ENCODE results near the gene KRTAP11-1. TPM values are rescaled to one million over a fixed set of nuclear protein-coding genes. Genes with fewer than 3 reads are reported as not detected.

The KRTAP11-1 gene
- total RNA-seq, 2 experiments from 2014 or later, result not detected

Other genes starting within 250 kb of the KRTAP11-1 start
- gene KRTAP20-2, start 246.4 kb downstream of the KRTAP11-1 start, total RNA-seq, result not detected
- gene KRTAP20-3, start 238.7 kb downstream of the KRTAP11-1 start, total RNA-seq, result not detected
- gene KRTAP21-3, start 162.8 kb downstream of the KRTAP11-1 start, total RNA-seq, result not detected
- not detected for gene KRTAP21-2, start 134.3 kb downstream of the KRTAP11-1 start, total RNA-seq
- gene KRTAP21-1, start 126.2 kb downstream of the KRTAP11-1 start, total RNA-seq, result not detected
- not detected for gene KRTAP8-1, start 68.3 kb downstream of the KRTAP11-1 start, total RNA-seq
- not detected for gene KRTAP7-1, start 51.8 kb downstream of the KRTAP11-1 start, total RNA-seq
- not detected for gene KRTAP19-8, start 156.9 kb upstream of the KRTAP11-1 start, total RNA-seq